ENCODE data around the gene DPP10.

DPP10 gene

DNA sequence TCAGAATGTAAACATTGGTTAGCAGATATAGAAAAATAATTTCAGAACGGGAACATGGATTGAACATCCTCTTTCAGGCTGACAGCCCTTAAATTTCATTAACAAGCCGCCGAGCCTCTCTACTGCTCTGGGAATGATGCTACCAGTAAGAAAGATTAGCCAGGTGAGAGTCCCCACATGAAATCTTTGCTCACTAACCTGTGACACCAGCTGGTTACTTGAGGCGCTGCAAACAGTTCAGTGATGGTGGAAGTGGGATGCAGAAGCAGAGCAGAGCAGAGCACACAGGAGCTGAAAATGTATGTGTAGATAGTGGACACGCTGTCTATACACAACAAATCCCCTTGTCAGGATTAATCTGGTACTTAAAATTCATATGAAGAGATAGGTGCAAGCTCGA, 721.1 kb downstream of the DPP10 start:
- DNase-seq, result no peak

- peak; percentile 0 for DNase-seq
These were observed 723.2 kb downstream of the DPP10 start for GRCh38 chr2:115165529-115166109.

DNA sequence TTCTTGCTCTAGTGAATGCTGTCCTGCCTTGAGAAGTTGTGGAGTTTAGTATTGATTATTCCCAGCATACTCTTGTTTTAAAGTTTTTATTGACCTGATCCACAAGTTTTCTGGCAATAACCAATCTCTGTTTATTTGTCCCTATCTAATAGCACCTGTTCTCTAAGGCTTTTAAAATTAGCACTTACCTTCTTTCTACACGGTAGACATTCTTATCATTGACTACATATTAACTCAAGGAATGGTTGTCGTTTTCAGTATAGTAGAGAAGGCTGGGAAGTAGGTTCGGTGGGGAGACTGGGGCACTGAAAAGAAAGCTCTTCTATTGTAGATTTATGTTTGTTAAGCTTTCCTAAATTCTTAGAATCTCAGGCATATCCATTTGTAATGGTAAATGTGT, 726.0 kb downstream of the DPP10 start:
- no peak for DNase-seq

GRCh38 chr2:115169814-115170213, 727.4 kb downstream of the DPP10 start:
- no peak for DNase-seq

- no peak for DNase-seq
These were observed 729.3 kb downstream of the DPP10 start for GRCh38 chr2:115171751-115172150.

DNA sequence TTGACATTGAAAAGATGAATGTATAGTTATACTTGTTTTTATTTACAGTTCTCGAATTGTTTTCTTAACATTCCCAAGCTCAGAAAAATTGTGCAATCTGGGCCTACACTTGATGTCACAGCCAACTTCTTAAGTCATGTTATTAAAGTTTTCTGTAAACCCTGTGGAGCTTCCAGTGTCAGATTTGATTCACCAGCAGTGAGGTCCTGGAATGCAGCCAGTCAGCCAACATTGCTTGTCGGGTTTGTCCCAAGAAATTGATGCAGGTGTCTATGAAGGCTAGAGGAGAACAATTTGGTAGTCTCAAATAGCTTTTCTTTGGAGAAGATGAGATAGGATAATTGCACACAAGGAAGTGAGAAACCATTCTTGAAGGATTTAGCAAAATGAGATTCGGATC, 732.2 kb downstream of the DPP10 start:
- no peak for DNase-seq

DNA sequence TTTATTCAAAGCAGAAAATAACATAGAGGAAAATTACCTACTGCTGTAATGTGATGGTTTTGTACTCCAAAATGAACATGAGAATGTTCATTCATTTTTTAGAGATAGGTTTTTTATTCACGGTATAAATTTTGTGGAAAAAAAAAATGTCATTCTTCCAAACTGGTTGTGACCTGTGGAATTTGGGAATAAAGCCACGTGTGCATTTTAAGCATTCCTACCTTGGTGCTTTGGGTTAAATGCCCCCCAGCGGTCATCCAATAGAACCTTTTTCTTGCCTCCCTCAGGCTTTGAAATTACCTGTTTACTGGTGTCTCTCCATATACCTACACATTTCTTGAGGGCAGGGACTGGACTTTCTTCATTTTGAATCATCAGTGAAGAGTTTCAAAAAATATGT, 740.7 kb downstream of the DPP10 start:
- no peak for DNase-seq

GRCh38 chr2:115190459-115190858, 748.0 kb downstream of the DPP10 start:
- no peak for DNase-seq

GRCh38 chr2:115194623-115195022, 752.2 kb downstream of the DPP10 start:
- no peak for DNase-seq

GRCh38 chr2:115196587-115196986, 754.1 kb downstream of the DPP10 start:
- no peak for DNase-seq

DNA sequence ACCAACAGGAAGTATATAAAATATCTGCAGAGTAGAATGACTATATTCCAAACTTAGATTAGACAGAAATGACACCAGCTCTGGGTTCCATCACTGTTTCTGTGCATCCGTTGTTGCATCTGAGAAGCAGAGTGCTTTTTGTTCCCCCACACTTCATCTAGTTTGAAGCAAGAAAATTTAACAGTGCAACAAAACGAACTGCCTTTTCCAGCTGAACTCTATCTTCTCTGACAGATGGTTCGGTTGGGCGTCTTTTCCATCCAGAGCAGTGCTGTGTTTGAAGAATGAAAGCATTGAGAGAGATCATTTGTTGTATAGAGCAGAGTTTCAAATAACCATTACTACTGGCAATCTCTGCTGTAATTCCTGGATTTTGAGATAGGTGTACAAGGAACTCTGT, 757.5 kb downstream of the DPP10 start:
- no peak for DNase-seq

- DNase-seq, result no peak
These were observed 758.9 kb downstream of the DPP10 start for GRCh38 chr2:115201386-115201785.

DNA sequence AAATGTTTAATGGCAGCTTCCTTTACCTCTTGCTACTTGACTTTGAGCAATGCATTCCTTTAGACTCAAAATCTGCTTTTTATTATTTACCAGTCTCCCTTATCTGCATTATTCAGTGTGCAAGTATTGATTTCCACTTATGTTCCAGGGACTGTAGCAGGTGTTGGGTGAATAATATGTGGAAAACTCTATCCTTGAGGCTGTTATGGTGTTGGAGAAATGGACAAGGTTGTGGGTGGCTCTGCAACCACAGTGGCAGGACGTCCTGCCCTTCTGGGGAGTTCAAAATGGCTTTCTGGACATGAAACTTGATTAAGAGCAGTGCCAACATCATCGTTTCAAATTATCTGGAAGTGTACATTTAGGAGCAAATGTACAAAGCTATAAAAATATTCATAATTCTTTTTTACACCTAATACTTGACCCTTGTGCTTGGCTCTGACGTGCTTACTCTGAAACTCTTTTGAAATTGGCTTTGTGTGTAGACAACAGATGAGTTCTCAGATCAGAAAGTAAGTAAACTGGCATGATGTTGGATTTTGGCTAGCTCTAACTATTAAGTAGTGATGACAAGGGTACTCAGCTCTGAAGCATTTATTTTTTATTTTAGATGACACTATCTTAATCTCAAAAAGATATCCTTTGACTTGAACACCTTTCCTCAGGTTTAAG, 766.2 kb downstream of the DPP10 start:
- no peak for DNase-seq

DNA sequence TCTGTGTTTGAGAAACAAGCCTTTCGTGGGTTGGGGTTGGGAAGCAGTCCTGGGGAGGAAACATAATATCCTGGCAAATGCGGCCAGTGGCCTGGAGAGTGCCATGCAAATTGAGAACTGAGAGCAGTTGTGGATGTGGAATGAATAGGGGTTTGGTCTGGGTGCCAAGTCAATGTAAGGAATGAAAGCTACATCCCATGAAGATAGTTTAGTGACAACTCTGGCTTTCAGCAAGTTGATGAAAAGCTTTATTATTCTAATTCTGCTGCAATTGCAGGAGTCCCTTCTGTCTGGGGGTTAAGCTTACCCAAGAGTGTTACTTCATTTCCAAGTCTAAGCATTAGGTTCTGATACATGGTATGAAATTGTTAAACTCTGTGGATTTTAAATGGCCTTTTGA, 771.6 kb downstream of the DPP10 start:
- DNase-seq, result no peak

GRCh38 chr2:115219296-115219695, 776.9 kb downstream of the DPP10 start:
- DNase-seq, result no peak

GRCh38 chr2:115234186-115234585, 791.7 kb downstream of the DPP10 start:
- DNase-seq, result no peak

- DNase-seq, result no peak
These were observed 792.3 kb downstream of the DPP10 start for GRCh38 chr2:115234737-115235136.

DNA sequence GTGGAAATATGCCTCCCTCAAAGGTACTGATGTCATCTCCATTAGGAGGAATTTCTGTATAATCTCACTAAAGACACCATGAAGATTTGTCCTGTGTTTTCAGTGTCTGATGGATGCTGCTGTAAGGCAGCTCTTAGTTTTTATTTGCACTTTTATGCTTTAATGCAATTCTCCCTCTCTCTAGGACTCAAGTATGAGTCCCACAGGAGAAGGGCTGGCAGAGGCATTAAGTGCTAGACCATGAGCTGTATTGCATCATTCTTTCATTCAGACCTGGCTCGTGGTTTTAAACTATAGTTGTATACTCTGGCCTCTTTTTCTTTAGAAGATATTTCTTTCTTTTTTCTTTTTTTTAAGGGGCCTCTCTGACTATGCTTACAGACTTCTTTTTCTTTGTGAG, 805.6 kb downstream of the DPP10 start:
- DNase-seq, result no peak

GRCh38 chr2:115277366-115277765, 834.9 kb downstream of the DPP10 start:
- no peak for DNase-seq

DNA sequence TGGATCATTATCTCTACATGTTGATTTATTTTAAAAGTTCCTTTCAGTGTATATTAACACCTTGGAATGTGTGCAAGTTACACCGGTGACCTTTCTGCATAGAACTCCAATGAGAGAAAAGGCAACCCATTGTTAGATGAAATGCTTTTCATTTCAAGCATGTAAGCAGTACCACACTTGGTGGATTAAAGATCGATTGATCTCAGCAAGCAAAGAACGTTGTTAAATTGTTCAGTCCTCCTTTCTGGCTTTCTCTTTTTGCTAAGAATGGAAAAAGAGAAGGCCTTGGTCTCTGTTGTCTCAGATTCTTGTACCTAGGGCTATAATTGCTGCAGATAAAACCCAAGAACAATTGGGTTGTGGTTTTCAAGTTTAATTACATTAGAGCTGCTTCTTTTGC, 843.0 kb downstream of the DPP10 start:
- DNase-seq, result no peak

DNA sequence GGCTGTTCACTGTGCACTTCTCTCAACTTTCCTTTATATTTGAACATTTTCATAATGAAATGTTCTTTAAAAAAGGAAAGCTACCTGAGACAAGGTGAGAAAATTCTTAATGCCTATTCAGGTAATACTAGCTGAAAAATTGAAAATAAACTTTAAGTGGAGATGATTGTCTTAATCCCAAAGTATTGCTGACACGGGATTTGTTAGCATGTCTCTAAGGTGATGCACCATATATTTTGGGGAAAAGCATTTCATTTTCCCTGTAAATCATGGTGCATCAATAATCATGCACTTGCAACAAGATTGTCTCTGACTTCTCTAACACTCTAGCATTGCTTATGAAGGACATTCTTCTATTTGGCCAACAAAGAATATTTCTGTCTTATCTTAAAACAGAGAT, 848.0 kb downstream of the DPP10 start:
- DNase-seq, result no peak

GRCh38 chr2:115292742-115293141, 850.3 kb downstream of the DPP10 start:
- no peak for DNase-seq

DNA sequence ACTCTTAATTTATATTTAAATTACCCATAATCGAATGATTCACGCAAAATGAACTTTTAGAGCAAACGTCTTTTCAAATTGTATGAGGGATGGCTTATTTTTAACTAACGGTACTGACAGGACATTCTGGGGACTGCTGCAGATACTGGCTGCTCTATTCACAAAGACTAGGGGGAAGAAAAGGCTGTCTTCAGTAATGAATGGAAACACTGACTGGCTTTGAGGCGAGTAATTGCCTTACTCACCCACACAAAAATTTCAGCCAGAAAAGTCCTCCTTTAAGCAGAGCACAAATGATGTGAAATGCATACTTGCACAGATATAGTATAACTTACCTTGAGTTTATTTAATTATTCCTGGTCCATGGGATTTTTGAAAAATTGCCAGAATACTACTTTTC, 852.6 kb downstream of the DPP10 start:
- DNase-seq, result no peak

- DNase-seq, result no peak
These were observed 854.6 kb downstream of the DPP10 start for GRCh38 chr2:115297056-115297455.

- DNase-seq, result no peak
These were observed 856.8 kb downstream of the DPP10 start for GRCh38 chr2:115299199-115299598.
